ENCODE measurements around the gene STAT1. TPM values are rescaled to one million over a fixed set of nuclear protein-coding genes. Genes with fewer than 3 reads are reported as not detected.

Gene STAT1
- total and polyA plus RNA-seq, 2 experiments from 2014 or later: 32.0 to 35.4 TPM

Other genes starting within 250 kb of the STAT1 start
- gene GLS, start 133.3 kb downstream of the STAT1 start, total RNA-seq: 63.7 and 80.8 TPM in 2 replicates
- gene GLS, start 133.3 kb downstream of the STAT1 start, polyA plus RNA-seq: 35.2 and 45.7 TPM in 2 replicates
- 0.32 and 0.45 TPM in 2 replicates for gene STAT4, start 136.8 kb upstream of the STAT1 start, total RNA-seq
- 0.31 and 0.87 TPM in 2 replicates for gene STAT4, start 136.8 kb upstream of the STAT1 start, polyA plus RNA-seq
- 38.8 and 44.5 TPM in 2 replicates for gene MYO1B, start 231.2 kb upstream of the STAT1 start, total RNA-seq
- 33.1 and 35.8 TPM in 2 replicates for gene MYO1B, start 231.2 kb upstream of the STAT1 start, polyA plus RNA-seq

All from cardiac muscle cell (in vitro differentiated cells and primary cell).